RWPE1 (cell line): ENCODE results near the gene LMF1.

Source experiments
- CTCF ChIA-PET: fragments of 350-600 bp; sonication (Branson Sonifier 250); formaldehyde crosslinking; extraction: SDS; loops from one replicate; lab custom pipeline; 2021; lab: Yijun Ruan, JAX
- POLR2A ChIA-PET: fragments of 400-600 bp; formaldehyde crosslinking; extraction: SDS; loops from one replicate; lab custom pipeline; 2020; ENCODE audit warnings: antibody characterized with exemption; ENCODE audit not compliant: low non-redundant PET; lab: Yijun Ruan, JAX
- DNase-seq: peaks from one replicate; pipeline ENCODE4 v3.0.0; 2012; ENCODE audit warnings: low spot score
- H3K27ac ChIP-seq: fragments of 450-650 bp; 2 replicates; pipeline ENCODE4 v1.5.1; 2017
- TF ChIP-seq, protein P1 (sequence below): fragments of 450-650 bp; conservative IDR thresholded peaks from 2 replicates; pipeline ENCODE4 v1.5.1; 2017; ENCODE audit warnings: low read depth, mild to moderate bottlenecking

Gene LMF1

DNA sequence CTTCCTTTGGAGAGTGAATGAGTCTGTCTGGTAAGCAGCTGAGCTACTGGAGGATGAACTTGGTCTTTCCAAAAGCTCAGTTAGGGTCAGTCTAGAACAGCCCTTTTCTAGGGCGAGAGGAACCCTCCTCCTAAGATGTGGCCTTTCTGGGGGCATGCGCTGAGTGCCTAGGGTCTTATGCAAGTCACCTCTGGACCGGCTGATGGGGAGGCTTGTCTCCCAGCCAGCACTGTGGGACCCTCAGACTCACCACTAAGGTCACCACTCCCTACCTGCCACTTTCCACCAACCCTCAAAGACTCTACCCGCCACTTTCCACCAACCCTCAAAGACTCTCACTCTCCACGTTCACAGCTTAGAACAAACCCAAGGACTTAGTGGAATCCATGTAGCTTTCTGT, 26.8 kb downstream of the LMF1 start:
- CTCF ChIA-PET: no interaction called here
- POLR2A ChIA-PET: no interaction called here
- DNase-seq: no peak
- H3K27ac ChIP-seq: no peak overlapping the region
- TF ChIP-seq, protein P1, sequence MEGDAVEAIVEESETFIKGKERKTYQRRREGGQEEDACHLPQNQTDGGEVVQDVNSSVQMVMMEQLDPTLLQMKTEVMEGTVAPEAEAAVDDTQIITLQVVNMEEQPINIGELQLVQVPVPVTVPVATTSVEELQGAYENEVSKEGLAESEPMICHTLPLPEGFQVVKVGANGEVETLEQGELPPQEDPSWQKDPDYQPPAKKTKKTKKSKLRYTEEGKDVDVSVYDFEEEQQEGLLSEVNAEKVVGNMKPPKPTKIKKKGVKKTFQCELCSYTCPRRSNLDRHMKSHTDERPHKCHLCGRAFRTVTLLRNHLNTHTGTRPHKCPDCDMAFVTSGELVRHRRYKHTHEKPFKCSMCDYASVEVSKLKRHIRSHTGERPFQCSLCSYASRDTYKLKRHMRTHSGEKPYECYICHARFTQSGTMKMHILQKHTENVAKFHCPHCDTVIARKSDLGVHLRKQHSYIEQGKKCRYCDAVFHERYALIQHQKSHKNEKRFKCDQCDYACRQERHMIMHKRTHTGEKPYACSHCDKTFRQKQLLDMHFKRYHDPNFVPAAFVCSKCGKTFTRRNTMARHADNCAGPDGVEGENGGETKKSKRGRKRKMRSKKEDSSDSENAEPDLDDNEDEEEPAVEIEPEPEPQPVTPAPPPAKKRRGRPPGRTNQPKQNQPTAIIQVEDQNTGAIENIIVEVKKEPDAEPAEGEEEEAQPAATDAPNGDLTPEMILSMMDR: no peak

DNA sequence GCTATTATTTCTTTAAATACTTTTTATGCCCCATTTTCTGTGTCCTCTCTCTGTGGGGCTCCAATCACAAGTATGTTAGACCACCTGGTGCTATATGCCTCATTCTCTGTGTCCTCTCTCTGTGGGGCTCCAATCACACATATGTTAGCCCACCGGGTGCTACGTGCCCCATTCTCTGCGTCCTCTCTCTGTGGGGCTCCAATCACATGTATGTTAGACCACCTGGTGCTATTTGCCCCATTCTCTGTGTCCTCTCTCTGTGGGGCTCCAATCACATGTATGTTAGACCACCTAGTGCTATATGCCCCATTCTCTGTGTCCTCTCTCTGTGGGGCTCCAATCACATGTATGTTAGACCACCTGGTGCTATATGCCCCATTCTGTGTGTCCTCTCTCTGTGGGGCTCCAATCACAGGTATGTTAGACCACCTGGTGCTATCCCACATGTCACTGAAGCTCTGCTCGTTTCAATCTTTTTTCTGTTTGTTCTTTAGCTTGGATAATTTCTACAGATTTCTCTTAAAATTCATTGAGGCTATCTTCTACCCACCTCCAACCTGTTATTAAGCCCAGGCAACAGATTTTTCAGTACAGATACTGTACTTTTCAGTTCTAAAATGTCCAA, 28.2 kb downstream of the LMF1 start:
- CTCF ChIA-PET: no interaction called here
- no peak for DNase-seq
- POLR2A ChIA-PET: no interaction called here
- TF ChIP-seq, protein P1: no peak
- H3K27ac ChIP-seq: no peak overlapping the region

DNA sequence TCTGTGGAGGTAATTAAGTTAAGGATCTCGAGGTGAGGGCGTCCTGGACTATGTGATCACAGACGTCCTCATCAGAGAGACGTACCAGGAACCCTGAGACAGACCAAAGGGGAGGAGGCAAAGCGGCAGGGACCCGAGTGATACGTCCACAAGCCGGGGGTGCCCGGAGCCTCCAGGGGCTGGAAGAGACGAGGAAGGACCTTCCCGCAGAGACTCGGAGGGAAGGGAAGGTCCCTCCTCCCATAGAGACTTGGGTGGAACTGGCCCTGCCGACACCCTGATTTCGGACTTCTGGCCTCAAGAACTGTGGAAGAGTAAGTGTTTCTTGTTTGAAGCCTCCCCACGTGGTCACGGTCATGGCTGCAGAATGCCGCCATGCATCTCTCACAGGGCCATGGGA, 30.8 kb downstream of the LMF1 start:
- CTCF ChIA-PET: no interaction called here
- no peak for DNase-seq
- no peak overlapping the region for H3K27ac ChIP-seq
- POLR2A ChIA-PET: no interaction called here
- TF ChIP-seq, protein P1: no peak

DNA sequence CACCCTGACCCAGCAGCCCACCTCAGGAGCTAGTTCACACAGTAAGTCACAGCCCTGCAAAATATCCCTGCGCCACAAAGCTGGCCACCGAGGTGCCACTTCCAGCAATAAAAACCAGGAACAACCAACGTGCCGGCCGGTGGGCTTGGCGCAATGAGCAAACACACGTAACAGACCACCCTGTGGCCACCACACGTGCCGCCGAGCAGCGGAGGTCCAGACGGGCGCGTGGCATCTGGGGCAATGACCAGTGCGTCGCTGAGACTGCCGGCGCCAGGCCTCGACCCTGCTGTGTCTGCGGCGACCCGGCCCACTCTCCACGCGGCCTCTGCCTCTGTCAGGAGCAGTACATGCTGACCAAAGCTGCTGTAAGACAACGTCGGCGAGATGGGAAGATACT, 31.5 kb downstream of the LMF1 start:
- H3K27ac ChIP-seq: no peak overlapping the region
- CTCF ChIA-PET: no interaction called here
- TF ChIP-seq, protein P1: no peak
- POLR2A ChIA-PET: no interaction called here
- DNase-seq: no peak

- TF ChIP-seq, protein P1: no peak
- DNase-seq: no peak
- POLR2A ChIA-PET: no interaction called here
- H3K27ac ChIP-seq: no peak overlapping the region
- CTCF ChIA-PET: no interaction called here
These were observed 32.0 kb downstream of the LMF1 start for GRCh38 chr16:938752-939151.

DNA sequence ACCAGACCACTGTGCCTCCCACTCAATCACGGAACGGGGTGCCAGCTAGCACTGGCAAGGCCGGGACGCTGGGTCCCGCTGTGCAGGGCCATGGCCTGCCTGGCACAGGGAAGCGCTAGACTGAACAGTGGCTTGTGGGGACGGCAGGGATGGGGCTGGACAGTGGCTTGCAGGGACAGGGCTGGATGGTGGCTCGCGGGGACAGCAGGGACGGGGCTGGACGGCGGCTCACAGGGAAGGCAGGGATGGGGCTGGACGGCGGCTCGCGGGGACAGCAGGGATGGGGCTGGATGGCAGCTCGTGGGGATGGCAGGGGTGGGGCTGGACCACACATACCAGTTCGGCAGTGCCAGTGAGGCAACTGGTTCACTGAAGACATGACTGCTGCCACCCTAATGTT, 32.6 kb downstream of the LMF1 start:
- TF ChIP-seq, protein P1: no peak
- ChIA-PET CTCF (no interaction called here), POLR2A (no interaction called here)
- DNase-seq: no peak
- H3K27ac ChIP-seq: no peak overlapping the region
